CD4-positive, alpha-beta T cell treated with Interleukin-10 for 1 hour (primary cell): ENCODE data around the gene UEVLD.
"Not testable (repeated sequence)": the region's sequence is repeated elsewhere in the genome, so short reads cannot be mapped to it uniquely, and the experiment has no call there.

ENCODE experiments used
- DNase-seq: peaks from one replicate; pipeline ENCODE4 v3.0.0-alpha.2; 2020

UEVLD gene

GRCh38 chr11:18588297-18589252, at the start of gene UEVLD:
Gene UEVLD, minus strand, starts transcription at chr11:18588734. Its CDS starts 80 bp downstream, at chr11:18588654.
- DNase-seq, result peak; percentile 78

DNA sequence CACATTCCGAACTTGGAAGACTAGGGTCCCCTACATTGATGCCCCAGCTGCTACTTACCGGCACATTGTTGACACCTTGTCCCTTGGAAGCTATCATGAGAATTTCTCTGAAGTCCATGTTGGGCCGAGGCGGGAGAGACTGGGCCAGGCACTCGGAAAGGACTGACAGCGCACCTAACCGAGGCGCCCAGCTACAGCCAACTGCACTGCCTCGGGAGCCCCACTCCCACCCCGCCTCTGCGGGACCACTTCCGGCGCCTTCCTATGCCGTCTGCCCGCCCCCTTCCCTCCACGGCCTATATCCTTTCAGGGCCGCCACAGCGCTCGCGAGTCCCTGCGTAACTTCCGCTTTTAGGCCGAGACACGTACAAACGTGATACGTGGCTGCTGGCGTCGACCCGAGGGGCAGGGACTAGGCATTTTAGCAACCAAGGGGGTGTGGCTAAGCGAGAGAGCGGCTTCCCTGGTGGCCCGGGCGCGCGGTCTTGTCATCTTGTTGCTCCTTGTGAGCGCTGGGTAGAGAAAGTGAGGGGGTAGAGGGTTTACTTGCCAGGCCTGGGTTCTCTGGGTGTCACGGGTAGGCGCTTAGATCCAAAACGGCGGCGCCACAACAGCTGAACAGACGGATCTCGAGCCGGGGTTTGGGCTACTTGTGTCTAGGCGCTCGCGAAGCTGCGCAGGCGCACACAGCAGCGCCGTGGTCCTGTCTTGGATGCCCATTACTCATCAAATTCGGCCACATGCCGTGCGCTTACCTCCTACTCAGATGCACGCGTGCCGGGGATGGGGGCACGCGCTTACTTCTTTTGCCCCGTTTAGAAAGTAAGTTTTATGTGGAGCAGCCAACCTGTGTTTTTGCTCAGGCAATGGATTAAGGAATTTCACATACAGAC, 45.9 kb upstream of the UEVLD start, which contains the start of gene SPTY2D1:
Gene SPTY2D1, minus strand, starts transcription at position 203 of the 893 bp plus-strand sequence. Its CDS starts 85 bp downstream, at position 118.
- DNase-seq, result peak; percentile 98

- DNase-seq, result peak; percentile 32
Measured at GRCh38 chr11:18633256-18634139, 45.0 kb upstream of the UEVLD start.

DNA sequence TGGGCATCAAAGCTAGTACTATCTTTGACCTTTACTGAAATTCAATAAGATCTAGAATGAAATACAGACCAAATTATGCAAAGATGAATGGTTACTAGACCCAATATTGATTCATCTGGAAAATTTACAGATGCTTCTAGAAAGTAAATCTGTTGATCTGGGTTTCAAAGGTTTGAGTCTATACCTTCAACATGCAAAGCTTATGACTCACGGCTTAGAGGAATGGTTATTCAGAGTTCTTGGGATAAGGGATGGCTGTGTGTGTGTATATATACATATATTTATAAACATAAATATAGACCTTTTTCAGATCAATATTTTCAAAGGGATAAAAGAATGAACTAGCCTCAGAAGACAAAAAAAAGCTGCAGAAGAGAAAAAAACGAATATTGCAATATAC, 44.3 kb upstream of the UEVLD start:
- DNase-seq, result no peak

DNA sequence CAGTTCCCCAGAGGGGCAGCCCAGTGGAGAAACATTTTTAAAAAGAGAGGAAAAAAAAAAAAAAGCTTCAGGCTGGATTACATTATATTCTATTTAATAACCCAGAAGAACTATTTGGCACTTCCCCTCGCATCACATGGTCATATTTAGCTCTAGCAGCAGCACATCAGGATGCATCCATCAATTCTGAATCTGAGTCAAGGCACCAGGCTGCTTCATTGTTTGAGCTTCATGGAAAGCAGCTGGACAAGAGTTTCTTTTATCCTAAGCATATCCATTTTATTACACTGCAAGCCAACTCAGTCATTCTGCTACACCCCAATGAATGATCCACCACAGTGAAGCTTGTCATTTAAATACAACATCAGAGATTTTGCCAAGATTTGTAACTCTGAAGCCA, 35.6 kb upstream of the UEVLD start:
- no peak for DNase-seq

- DNase-seq, result no peak
Measured at GRCh38 chr11:18623707-18624106, 35.2 kb upstream of the UEVLD start.

GRCh38 chr11:18618342-18619025, 29.9 kb upstream of the UEVLD start:
- no peak for DNase-seq

- peak; percentile 71 for DNase-seq
Measured at GRCh38 chr11:18617688-18618341, 29.3 kb upstream of the UEVLD start.

DNA sequence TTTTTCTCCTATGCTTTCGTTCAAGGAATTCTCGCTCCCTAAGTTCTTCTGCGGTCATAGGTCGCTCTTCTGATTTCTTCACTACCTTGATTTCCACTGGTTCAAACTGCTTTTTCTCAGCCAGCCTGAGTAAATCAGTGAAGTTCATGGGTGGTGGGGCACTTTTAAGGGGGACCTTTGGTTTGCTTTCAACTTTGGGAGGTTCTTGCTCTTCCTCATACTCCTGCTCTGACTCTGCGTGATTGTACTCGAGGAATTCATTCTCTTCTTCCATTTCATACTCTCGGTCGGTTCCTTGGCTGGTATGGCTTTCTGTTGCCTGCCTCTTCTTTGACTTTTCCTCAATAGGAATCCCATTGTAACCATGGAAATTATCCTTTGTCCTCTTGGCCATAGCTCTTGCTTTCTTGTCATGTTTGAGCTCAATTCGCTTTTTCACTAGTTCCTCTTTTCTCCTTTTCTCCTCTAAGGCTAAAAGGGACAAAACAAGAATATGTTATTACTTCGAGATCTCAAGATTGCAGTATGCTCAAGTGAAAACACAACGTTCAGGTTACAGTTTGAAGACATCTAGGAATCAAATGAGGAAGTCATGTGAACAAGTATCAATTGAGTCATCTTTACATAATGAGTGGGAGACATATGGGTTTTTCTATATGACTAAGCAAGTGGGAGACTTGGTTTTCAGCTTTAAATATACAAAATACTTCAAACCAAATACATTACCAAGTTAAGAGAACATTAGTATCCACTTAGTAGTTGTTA, 27.3 kb upstream of the UEVLD start:
- DNase-seq, result no peak

DNA sequence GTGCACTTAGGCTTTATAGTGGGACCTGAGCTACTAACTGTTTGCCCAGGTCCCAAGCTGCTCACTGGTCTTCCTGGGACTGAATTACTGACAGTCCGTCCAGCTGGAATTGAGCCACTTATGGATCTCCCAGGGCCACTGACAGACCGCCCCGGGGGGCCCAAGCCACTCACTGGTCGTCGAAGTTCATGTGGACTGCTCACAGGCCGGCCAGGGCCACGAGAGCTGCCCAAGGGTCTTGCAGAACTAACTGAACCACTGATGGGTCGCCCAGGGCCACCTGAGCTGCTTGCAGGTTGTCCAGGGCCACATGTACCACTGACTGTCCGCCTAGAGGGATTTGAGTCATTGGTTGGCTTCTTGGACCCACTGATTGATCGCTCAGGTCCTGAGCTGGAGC, 26.1 kb upstream of the UEVLD start:
- DNase-seq, result no peak

- no peak for DNase-seq
Measured at GRCh38 chr11:18612394-18612793, 23.9 kb upstream of the UEVLD start.

DNA sequence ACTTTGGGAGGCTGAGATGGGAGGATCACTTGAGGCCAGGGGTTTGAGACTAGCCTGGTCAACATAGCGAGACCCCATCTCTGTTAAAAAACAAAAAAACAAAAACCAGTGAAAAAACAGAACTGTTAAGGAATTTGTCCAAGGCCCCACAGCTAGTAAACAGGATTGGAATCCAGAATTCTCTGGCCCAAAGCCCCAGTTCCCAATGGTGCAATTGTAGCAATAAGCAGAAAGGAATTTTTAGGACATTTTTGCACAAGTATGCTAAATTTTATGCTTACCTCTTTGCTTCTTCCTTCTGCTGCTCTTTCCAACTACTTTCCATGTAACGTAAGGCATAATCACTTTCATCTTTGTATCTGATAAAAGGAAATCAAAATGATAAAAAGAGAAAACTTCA, 22.7 kb upstream of the UEVLD start:
- DNase-seq, result no peak

DNA sequence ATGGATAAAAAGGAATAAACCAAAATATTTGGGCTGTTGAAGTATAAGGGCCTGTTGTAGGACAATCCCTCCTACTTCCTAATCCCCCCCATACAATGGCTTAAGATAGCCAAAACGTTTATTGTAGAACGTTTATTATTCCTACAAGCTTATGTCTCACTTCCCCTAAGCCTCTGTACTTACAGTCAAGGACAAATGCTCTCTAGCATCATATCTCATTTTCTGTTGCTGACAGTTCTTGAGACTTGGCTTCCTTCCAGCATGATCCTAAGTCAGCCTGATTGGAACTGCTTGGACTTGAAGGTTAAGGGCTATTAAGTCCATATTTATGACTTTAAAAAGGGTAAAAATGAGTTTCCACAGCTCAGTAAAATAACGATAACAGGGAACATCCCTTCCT, 19.8 kb upstream of the UEVLD start:
- DNase-seq, result no peak

DNA sequence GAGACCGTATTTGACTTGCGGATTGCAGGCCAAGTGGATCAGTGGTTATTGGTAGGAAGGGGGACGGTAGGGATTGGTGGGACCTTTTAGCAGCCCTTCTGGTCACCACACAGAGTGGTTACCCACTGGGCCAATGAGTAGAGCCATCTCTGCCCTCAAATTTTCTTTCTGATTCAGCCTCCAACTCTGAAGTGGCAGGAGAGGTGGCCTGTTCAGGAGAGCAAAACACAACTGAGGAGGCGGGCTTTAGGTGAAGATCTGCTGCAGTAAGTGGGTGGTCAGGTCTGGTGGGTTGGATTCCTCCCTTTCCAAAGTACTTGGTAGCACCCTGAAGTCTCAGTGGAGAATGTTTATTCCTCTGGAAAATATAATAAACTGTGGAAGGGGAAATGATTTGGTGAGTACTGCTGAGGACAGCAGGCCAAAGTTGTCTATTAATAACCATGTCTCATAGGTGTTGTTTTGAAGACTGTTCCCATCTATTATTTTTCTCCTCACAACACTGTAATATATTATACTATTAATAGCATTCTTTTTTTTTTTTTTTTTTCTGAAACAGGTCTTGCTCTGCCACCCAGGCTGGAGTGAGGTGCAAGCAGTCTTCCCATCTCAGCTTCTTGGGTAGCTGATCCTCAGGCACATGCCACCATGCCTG, 12.5 kb upstream of the UEVLD start:
- no peak for DNase-seq

DNA sequence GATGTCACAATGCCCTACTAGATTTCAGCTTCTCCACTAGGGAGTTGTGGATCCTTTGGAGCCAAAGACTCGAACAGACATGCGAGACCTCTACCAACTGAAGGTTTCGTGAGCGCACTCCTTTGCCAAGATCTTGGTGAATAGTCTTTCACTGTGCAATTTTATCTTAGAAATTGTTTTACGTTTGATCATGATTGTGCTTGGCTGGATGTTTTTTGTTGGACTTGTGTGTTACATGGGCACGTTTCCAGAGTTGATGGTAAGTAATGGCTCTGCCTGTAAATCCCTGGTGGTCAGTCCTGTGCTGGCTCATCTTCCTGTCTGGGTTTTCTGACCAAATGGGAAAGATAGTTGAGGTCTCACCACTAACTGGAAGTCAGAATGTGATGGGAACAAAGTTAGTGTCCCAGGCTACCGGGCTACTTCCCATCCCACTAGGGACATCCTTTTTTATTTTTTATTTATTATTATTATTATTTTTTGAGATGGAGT, 11.3 kb upstream of the UEVLD start, which contains the start of gene MISFA:
Gene MISFA, plus strand, starts transcription at position 51 of the 492 bp plus-strand sequence. Its CDS starts 140 bp downstream, at position 191.
- DNase-seq, result no peak

DNA sequence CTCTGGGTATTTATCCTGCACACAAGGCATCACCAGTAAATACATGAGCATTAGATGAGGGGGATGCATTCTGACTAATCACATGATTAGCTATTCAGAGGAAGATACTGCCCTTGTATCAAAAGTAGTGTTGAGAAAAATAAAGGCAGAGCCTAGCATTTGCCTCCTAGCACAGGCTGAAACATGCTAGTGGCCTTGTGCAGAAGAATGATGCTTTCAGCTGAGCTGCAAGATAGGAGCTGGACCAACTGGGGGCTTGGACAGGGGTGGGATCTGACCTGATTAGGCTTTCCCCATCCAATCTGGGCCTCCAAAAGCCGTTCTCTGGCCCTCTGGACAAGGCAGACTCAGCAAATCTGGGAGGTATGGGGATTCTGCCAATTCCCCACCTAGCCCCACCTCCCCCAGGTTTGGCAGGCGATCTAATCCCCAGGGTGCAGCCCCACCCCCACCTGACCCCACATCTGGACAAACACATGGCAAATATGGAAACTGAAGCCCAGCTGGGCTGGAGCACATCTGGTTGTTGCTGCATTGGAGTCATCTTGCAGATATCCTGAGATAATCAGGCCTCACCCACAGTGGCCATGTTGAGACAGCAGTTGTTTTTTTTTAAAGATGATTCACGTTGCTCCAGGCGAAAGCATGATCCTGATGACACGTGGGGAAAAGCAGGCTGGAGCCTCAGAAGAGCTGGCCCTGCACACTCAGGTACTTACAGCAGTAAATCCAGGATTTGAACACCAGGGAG, 6.6 kb upstream of the UEVLD start:
- no peak for DNase-seq

DNA sequence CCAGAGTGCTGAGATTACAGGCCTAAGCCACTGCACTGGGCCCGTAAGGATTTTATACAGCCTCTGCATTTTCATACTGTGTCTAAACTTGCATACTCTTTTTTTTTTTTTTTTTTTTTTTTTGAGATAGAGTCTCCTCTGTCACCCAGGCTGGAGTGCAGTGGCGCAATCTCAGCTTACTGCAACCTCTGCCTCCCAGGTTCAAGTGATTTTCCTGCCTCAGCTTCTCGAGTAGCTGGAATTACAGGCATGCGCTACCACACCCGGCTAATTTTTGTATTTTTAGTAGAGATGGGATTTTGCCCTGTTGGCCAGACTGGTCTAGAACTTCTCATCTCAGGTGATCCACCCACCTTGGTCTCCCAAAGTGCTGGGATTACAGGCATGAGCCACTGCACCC, 5.6 kb upstream of the UEVLD start:
- DNase-seq, result not testable (repeated sequence)

DNA sequence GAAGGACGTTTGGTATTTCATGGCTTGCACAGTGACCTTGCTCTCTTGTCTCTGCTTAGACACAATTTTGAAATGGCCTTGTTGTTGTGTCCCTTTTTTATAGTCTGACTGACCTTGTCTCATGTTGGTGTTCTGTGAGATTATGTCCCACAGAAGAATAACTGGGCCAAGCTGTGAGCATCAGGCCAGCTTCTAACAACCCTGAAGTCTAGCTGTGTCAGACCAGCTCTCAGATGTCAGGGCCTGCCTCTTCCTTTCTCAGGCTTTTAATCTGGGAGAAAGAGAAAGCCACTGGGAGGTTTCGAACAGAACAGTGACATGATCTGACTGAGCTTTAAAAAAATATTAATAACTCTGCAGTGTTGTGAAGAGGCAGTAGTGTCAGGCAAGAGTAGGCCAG, 2.0 kb upstream of the UEVLD start:
- DNase-seq, result peak; percentile 18

- DNase-seq, result no peak
Measured at GRCh38 chr11:18581825-18582224, 6.7 kb downstream of the UEVLD start.
